Omental fat pad (tissue), 4 donors: Measurements from ENCODE around the gene NTS. TPM values are rescaled to one million over a fixed set of nuclear protein-coding genes. Genes with fewer than 3 reads are reported as not detected.

Experiments
- ATAC-seq: fragments of 150-250 bp; one replicate; pipeline ENCODE4 v1.9.1; 2016; ENCODE audit warnings: mild to moderate bottlenecking, moderate library complexity; ENCODE audit not compliant: low FRiP score
- DNase-seq: peaks from one replicate; pipeline ENCODE4 v3.0.0-alpha.2; 2019; ENCODE audit warnings: low spot score
- CTCF ChIP-seq, 3 donors: fragments of 450-650 bp; IDR thresholded peaks; one replicate each; pipeline ENCODE4 v1.5.1; 2016 to 2017; ENCODE audit warnings: antibody characterized with exemption in 3 of 3, mild to moderate bottlenecking in 3 of 3, moderate library complexity in 2 of 3
- total RNA-seq, 4 donors: library from RNA; depleted of rRNA; stranded (reverse); fragments of >200 nt; gene quantifications; one replicate each; pipeline ENCODE4 v1.1.0, GENCODE V29; 2016

NTS gene
- total RNA-seq, 4 donors from 2014 or later, result 0.46 to 25.1 TPM; not detected in 2

GRCh38 chr12:85920324-85920947 is 46.3 kb downstream of the NTS start:
- ATAC-seq, result no peak
- no peak for DNase-seq
- no peak for TF ChIP-seq CTCF (IDR thresholded peaks at IDR 0.05)

- DNase-seq (no peak), ATAC-seq (no peak)
- TF ChIP-seq CTCF (IDR thresholded peaks at IDR 0.05), result no peak
These were observed 49.8 kb downstream of the NTS start for GRCh38 chr12:85923767-85924331.

GRCh38 chr12:85927166-85927565 is 53.1 kb downstream of the NTS start:
- no peak for TF ChIP-seq CTCF (IDR thresholded peaks at IDR 0.05)
- DNase-seq, result no peak
- ATAC-seq, result no peak

Other genes starting within 250 kb of the NTS start
- gene RASSF9, start 37.9 kb upstream of the NTS start, total RNA-seq, result 1 to 10 TPM in 3 of 4 donors, under 1 TPM in 1; 0.36 to 7.9 (median 1.9) TPM